ENCODE data around the gene MRRF. TPM values are rescaled to one million over a fixed set of nuclear protein-coding genes. Genes with fewer than 3 reads are reported as not detected.

MRRF gene, protein sequence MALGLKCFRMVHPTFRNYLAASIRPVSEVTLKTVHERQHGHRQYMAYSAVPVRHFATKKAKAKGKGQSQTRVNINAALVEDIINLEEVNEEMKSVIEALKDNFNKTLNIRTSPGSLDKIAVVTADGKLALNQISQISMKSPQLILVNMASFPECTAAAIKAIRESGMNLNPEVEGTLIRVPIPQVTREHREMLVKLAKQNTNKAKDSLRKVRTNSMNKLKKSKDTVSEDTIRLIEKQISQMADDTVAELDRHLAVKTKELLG
- 10 to 100 TPM; 38.6 to 39.1 TPM for total RNA-seq

DNA sequence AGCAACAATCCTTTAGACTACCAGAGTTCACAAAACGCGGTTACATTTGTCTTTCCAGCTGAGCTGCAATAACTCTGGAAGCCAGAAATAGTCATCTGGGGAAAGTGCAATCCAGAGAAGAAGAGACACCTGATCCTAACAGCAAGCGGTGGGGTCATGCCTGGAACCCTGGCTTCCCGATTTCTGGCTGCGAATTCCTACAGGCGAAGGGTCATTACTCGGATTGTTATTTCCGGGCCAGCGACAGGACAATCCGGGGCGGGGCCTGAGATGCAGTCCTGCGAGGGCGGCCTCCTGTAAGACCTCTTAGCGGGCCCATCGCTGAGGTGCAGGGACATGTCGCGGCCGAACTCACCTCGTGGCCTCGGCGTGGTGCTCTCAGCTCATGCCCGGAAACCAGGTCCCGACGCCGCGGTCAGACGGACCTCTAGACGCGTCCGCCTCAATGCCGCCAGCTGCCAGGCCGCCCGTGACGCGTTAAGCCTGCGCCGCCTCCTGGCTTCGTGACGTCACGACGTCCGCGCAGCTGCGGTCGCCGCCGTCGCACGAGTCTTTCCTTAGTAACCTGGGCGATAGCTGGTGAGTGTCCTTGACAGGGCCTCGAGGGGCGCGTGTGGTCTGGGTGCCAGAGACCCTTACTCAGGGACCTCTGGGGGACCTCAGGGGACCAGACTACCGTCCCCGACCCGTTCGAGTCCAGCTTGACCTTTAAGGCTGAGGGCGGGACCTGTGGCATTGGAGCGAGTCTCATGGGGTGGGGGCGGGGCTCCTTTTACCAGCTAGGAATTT is at the start of gene MRRF, which contains the start of gene RBM18:
TSS of gene MRRF (plus strand) at position 523 of the 789 bp plus-strand sequence. CDS start 6,010 bp downstream, outside the sequence.
TSS of gene RBM18 (minus strand) at position 481 of the 789 bp plus-strand sequence. CDS start 3,348 bp downstream, outside the sequence.
- ATAC-seq, result peak; percentile 87
- Mint-ChIP-seq H3K27me3 (ENCODE audit: low read depth) (no peaks in the 10 kb centered on the region), H3K4me3 (peak within 1 kb of the TSS; percentile 97), H3K27ac (peak within 1 kb of the TSS; percentile 99), H3K9me3 (ENCODE audit: insufficient read depth) (no peaks in the 10 kb centered on the region), H3K4me1 (ENCODE audit: low read depth) (peaks cover 39% of the 10 kb centered on the region), H3K36me3 (ENCODE audit: low read depth) (peaks cover 30% of the 10 kb centered on the region)
- peak; percentile 93 for DNase-seq
- ChIA-PET CTCF (interaction anchor here (0.7 to 3.3 kb wide), 9 partner anchors 10 to 547 kb away, joined by 3 to 25 read pairs (median 5); no protein-coding TSS in a partner anchor), POLR2A (interaction anchor here (0.6 to 1.6 kb wide), 11 partner anchors 10 to 546 kb away, joined by 3 to 10 read pairs (median 3); partner anchors contain the start of genes MORN5, NDUFA8 and TTLL11)

DNA sequence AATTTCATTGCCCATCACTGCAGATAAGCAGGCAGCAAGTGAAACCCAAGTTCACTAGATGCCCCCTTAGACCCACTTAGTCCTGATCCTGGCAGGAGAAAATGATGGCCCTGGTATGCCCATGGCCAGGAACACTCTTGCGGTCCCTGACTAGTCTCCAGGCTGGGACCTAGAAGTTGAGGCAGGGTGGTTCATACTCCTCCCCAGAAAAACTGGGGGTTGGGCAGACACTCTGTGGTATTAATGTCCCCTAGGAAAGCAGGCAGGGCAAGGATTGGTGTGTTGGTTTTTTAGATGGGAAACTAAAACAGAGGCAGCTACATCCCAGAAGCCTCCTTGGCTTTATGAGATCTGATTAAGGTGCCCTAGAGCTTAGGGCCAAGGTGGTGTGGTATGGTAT is 49.0 kb upstream of the MRRF start:
- DNase-seq, result no peak
- no peak overlapping the region for H3K4me3 Mint-ChIP-seq
- H3K36me3 Mint-ChIP-seq (ENCODE audit: low read depth), result no peaks in the 10 kb centered on the region
- peaks cover 31% of the 10 kb centered on the region for H3K4me1 Mint-ChIP-seq (ENCODE audit: low read depth)
- H3K27me3 Mint-ChIP-seq (ENCODE audit: low read depth), result peaks cover 81% of the 10 kb centered on the region
- H3K27ac Mint-ChIP-seq, result no peak overlapping the region
- H3K9me3 Mint-ChIP-seq (ENCODE audit: insufficient read depth), result no peaks in the 10 kb centered on the region
- POLR2A ChIA-PET, result no interaction called here
- no peak for ATAC-seq
- CTCF ChIA-PET, result no interaction called here

DNA sequence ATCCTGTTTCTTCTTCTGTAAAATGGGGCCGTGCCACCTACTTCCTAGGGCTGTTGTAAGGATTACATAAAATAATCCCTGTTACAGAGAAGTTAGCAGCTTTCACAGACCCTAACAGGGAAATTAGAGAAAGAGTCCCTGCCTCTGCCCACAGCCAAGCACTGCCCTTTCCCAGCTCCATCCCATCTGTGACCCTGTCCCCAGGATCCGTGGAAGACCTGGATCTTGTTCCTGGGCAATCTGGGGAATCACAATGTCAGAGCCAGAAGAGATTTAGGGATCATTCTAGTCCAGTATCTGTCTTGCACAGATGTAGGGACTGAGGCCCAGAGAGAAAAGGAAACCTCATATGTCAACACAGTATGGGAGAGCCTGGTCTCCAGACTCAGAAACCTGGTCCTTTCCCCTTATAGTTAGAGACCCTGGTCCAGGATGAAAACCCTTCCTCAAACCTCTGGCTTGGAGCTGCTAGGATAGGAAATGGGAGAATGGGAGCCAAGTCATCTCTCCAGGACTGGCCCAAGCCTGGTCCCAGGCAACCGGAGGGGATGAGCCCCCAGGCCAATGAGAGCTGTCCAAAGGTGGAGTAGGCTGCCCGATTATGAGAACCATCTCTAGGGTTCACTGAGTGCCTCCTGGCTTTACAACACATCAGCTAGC is 48.4 kb upstream of the MRRF start:
- Mint-ChIP-seq H3K36me3 (ENCODE audit: low read depth) (no peaks in the 10 kb centered on the region), H3K4me3 (no peak overlapping the region), H3K27me3 (ENCODE audit: low read depth) (peaks cover 80% of the 10 kb centered on the region), H3K4me1 (ENCODE audit: low read depth) (peaks cover 31% of the 10 kb centered on the region), H3K9me3 (ENCODE audit: insufficient read depth) (no peaks in the 10 kb centered on the region), H3K27ac (no peak overlapping the region)
- DNase-seq (no peak), ATAC-seq (no peak)
- ChIA-PET CTCF (no interaction called here), POLR2A (no interaction called here)

DNA sequence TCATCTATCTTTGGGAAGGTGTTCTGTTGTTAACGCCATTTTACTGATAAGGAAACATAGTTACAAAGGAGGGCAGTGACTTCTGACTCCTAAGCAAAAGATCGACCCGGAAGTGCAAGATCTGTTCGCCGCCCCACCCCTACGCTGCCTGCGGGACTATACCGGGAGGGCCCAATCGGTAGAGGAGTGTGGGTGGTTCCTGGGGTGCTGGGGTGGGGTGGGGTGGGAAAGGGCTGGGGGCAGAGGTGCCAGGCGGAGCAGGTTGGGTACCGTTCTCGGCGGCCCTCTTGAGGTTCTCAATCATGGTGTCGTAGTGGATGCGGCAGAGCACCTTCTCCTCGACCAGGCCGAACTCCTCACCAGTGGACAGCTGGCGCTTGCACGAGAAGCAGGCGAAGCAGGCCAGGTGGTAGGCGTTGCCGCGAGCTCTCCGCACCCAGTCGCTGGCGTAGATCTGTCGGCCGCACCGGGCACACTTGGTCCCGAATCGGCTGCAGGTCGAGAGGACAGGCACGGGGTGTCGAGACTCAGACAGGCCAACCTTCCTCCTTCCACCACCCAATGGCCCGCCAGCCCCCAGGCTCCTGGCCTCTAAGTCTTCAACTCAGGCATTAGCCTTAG is 47.8 kb upstream of the MRRF start:
- ATAC-seq, result no peak
- Mint-ChIP-seq H3K36me3 (ENCODE audit: low read depth) (no peaks in the 10 kb centered on the region), H3K9me3 (ENCODE audit: insufficient read depth) (no peaks in the 10 kb centered on the region), H3K27ac (no peak overlapping the region), H3K27me3 (ENCODE audit: low read depth) (peaks cover 80% of the 10 kb centered on the region), H3K4me1 (ENCODE audit: low read depth) (peaks cover 31% of the 10 kb centered on the region), H3K4me3 (no peak overlapping the region)
- ChIA-PET CTCF (interaction anchor here (1.1 kb wide), 1 partner anchor 134 kb away, joined by 3 read pairs; no protein-coding TSS in a partner anchor), POLR2A (no interaction called here)
- DNase-seq, result no peak

DNA sequence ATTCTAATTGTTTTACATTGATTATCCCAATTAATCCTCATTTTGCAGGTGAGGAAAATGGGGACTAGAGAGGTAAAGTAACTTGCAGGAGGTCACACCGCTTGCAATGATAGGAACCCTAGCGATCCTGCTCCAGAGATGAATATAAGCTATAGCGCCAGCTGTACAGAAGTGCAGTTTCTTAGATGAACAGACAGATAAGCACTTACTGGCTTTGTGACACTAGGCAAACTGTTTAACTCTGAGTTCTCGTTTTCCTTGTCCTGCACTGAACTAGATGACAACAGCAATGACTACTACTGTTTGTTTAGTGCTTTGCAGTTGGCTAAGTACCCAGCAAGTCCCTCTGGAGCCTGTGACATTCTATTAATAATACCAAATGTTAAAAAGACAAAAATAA is 47.0 kb upstream of the MRRF start:
- Mint-ChIP-seq H3K27ac (no peak overlapping the region), H3K9me3 (ENCODE audit: insufficient read depth) (no peaks in the 10 kb centered on the region), H3K36me3 (ENCODE audit: low read depth) (no peaks in the 10 kb centered on the region), H3K4me1 (ENCODE audit: low read depth) (peaks cover 31% of the 10 kb centered on the region), H3K4me3 (no peak overlapping the region), H3K27me3 (ENCODE audit: low read depth) (peaks cover 80% of the 10 kb centered on the region)
- POLR2A ChIA-PET, result no interaction called here
- CTCF ChIA-PET, result interaction anchor here (1.1 kb wide), 1 partner anchor 133 kb away, joined by 3 read pairs; no protein-coding TSS in a partner anchor
- no peak for DNase-seq
- ATAC-seq, result no peak

DNA sequence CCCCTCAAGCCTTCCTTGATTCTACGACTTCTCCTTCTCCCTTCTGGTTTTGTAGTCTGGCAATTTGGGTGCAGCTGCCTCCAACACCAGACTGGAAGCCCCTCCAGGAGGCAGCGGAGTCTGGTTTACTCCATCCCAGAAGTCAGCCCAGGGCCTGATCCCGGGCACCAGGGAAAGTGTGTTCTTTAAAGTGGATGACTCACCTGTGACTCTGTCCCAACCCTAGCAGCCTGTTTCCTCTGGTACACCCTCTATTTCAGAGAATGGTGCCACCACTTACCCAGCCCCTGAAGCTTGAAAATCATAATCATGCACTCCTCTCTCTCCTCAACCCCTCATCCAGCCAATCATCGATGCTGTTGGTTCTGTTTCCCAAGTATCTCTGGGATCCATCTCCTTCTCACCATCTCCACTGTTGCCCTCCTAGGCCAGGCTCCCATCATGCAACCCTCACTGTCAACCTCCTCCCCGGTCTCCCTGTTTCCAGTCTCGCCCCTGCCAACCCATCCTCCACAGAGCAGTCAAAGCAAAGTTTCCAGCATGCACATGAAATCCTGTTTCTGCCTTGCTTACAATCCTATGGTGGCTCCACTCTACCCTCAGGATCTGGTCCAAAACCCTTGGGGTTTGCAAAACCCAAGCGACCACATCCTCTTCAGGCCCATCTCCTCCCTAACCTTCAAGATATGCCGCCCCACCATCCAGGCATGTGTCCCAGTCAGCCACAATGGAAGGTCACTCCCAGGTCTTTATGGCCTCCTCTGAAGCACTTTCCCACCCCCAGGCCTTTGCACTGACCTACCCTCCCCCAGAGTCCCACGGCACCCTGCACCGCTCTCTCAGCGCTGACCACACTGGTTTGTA is 46.4 kb upstream of the MRRF start:
- H3K27me3 Mint-ChIP-seq (ENCODE audit: low read depth), result peaks cover 80% of the 10 kb centered on the region
- DNase-seq, result peak; percentile 34
- ChIA-PET POLR2A (no interaction called here), CTCF (interaction anchor here (1.1 kb wide), 1 partner anchor 132 kb away, joined by 3 read pairs; no protein-coding TSS in a partner anchor)
- H3K36me3 Mint-ChIP-seq (ENCODE audit: low read depth), result no peaks in the 10 kb centered on the region
- H3K9me3 Mint-ChIP-seq (ENCODE audit: insufficient read depth), result no peaks in the 10 kb centered on the region
- peak; percentile 7 for ATAC-seq
- peaks cover 32% of the 10 kb centered on the region for H3K4me1 Mint-ChIP-seq (ENCODE audit: low read depth)
- peak overlapping the region; percentile 59 for H3K4me3 Mint-ChIP-seq
- no peak overlapping the region for H3K27ac Mint-ChIP-seq

DNA sequence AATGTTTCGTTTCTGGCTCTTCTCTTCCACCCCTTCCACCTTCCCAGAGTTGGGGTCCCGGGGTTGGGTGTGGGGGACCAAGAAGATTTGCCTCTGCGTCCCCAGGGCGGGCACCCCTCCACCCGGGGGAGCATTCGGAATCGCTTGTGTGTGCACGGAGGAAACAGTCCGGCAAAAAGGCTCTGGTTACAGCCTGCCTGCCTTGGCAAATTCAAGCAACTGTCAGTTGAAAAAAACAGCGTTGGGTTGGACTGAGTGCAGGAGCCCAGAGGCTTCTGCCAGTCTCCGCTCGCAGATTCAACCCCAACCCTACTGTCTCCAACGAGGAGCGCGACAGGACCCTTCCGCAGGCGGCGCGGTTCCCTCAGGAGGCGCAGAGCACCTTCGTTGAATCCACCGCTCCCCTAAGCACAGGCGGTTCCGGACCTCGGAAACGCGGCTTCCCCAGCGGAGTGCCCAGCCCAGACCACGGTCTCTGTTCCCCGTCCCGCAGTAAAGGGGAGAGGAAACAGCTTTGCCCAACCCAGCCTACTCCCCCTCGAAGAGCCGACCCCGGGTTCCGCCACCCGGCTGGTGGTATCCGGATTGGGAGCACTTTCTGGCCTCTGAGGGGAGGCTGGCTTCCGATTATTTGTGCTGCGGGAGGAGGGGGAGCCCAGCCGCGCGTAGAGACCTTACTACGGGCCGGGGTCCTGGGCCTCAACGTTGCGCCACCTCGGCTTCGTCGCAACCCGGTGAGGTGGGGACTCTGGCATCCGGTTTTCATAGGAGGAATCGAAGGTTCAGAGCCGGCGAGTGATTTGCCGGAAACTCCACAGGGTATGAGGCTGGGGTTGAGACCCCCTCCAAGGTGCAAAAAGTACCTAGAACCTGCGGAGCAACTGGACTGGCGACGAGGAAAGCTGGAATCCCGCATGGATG is 45.5 kb upstream of the MRRF start:
- H3K4me1 Mint-ChIP-seq (ENCODE audit: low read depth), result peaks cover 30% of the 10 kb centered on the region
- H3K36me3 Mint-ChIP-seq (ENCODE audit: low read depth), result no peaks in the 10 kb centered on the region
- peak; percentile 49 for ATAC-seq
- H3K4me3 Mint-ChIP-seq, result peak overlapping the region; percentile 59
- POLR2A ChIA-PET, result no interaction called here
- DNase-seq, result no peak
- no peaks in the 10 kb centered on the region for H3K9me3 Mint-ChIP-seq (ENCODE audit: insufficient read depth)
- H3K27me3 Mint-ChIP-seq (ENCODE audit: low read depth), result peaks cover 80% of the 10 kb centered on the region
- CTCF ChIA-PET, result no interaction called here
- no peak overlapping the region for H3K27ac Mint-ChIP-seq

DNA sequence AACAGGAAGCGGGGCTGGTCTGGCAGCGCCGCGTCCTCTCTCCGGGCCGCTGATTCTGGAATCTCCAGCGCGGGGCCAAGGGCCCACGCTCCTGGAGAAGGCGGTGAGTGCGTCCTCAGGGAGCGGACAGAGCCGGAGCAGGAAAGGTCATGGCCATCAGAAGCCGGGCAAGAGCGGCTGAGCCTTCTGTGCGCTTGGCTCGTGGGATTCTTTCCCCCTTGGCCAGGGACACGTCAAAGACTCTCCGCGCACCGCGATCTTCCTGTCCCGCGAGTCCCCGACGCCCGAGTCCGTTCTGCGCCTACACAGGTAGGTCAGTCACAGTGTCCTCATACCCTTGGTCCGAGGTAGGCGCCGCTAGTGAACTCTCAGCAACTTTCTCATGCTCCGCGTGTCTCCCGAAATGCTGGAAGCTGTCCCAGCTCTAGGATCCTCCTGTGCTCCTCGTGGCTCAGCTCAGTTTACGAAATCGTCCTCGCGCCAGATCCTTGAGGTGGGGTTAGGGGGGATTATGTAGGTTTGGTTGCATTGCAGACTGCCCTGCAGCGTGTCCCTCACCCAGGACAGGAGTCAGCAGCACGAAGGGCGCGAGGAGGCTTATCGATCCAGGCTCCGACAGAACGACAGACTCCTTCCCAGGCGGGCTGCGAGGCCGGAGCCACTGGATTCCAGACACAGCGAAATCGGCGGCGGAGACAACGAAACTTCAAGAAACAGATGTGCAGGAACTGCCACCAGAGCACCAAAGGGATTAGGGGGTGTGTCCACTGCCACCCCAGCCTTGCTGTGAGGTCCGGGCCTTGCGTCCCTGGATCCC is 44.6 kb upstream of the MRRF start:
- peaks cover 79% of the 10 kb centered on the region for H3K27me3 Mint-ChIP-seq (ENCODE audit: low read depth)
- peak overlapping the region; percentile 59 for H3K4me3 Mint-ChIP-seq
- no peak overlapping the region for H3K27ac Mint-ChIP-seq
- CTCF ChIA-PET, result interaction anchor here (0.9 to 1.0 kb wide), 2 partner anchors 9 to 121 kb away, joined by 3 to 4 read pairs; no protein-coding TSS in a partner anchor
- DNase-seq (no peak), ATAC-seq (no peak)
- POLR2A ChIA-PET, result no interaction called here
- H3K36me3 Mint-ChIP-seq (ENCODE audit: low read depth), result no peaks in the 10 kb centered on the region
- peaks cover 30% of the 10 kb centered on the region for H3K4me1 Mint-ChIP-seq (ENCODE audit: low read depth)
- H3K9me3 Mint-ChIP-seq (ENCODE audit: insufficient read depth), result no peaks in the 10 kb centered on the region

DNA sequence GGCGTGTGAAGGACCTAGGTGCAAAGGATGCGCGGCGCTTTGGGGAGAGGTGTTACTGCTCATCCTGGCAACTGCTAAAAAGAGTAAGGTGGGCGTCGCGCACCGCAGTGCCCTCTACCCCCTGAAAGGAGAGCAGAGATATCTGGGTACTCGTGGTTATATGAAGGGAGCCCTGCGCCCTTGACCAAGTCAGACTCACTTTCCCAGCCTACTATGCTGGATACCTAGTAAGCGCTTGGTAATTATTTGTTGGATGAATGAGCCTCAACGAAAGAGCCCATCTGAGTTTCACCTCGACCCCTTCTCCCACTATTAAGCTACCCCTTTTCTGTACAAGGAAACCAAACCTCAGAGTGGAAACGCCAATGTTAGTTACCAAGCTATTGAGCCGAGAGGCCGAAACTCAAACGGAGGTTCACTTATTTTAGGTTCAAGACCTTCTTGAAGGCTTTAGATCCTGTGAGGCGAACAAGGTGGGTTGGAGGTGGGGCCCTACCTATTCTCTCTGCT is 44.0 kb upstream of the MRRF start:
- H3K27ac Mint-ChIP-seq, result no peak overlapping the region
- ChIA-PET CTCF (interaction anchor here (0.9 to 1.0 kb wide), 2 partner anchors 9 to 122 kb away, joined by 3 to 4 read pairs; no protein-coding TSS in a partner anchor), POLR2A (no interaction called here)
- DNase-seq (no peak), ATAC-seq (no peak)
- peaks cover 30% of the 10 kb centered on the region for H3K4me1 Mint-ChIP-seq (ENCODE audit: low read depth)
- H3K9me3 Mint-ChIP-seq (ENCODE audit: insufficient read depth), result no peaks in the 10 kb centered on the region
- peaks cover 72% of the 10 kb centered on the region for H3K27me3 Mint-ChIP-seq (ENCODE audit: low read depth)
- H3K36me3 Mint-ChIP-seq (ENCODE audit: low read depth), result no peaks in the 10 kb centered on the region
- no peak overlapping the region for H3K4me3 Mint-ChIP-seq
